HCT116 (cell line): ENCODE results near the gene CTSV. TPM values are rescaled to one million over a fixed set of nuclear protein-coding genes. Genes with fewer than 3 reads are reported as not detected.

ENCODE experiments used
- ATAC-seq: fragments of 200-7000 bp; cut with Tn5 transposase; 2 replicates; pipeline ENCODE4 v1.9.1; 2020; ENCODE audit warnings: mild to moderate bottlenecking, moderate library complexity
- BruUV-seq: library from RNA; stranded (reverse); fragments of 400-500 nt; replicated peaks from 2 replicates; lab custom pipeline; 2021; lab: Mats Ljungman, UMichigan
- CTCF ChIA-PET: fragments of 300-600 bp; sonication (Branson Sonifier 250); formaldehyde crosslinking; loops from one replicate; lab custom pipeline; 2021; ENCODE audit warnings: antibody characterized with exemption; lab: Charles Lee
- POLR2A ChIA-PET: fragments of 300-600, 350-600 bp; sonication (Branson Sonifier 250); formaldehyde crosslinking; loops from one replicate; lab custom pipeline; 2021; ENCODE audit warnings: antibody characterized with exemption; lab: Charles Lee
- RAD21 ChIA-PET, 2 experiments: fragments of 300-600 bp; sonication (Branson Sonifier 250); formaldehyde crosslinking; loops; one replicate each; lab custom pipeline; 2023; ENCODE audit warnings: low total read pairs in 2 of 2; ENCODE audit not compliant: uncharacterized antibody in 2 of 2, unreplicated experiment in 2 of 2, low non-redundant PET in 1 of 2; lab: Charles Lee
- DNase-seq: peaks from one replicate; pipeline ENCODE4 v3.0.0-alpha.2; 2010; ENCODE audit warnings: low read depth, low spot score
- H2AFZ ChIP-seq: fragments of 200-600 bp; shearing (Covaris generic), sonication (generic); 2 replicates; pipeline ENCODE4 v1.6.1; 2017; ENCODE audit warnings: low read depth, mixed run types, mixed read lengths, antibody characterized with exemption, low read length; ENCODE audit not compliant: poor library complexity, severe bottlenecking
- H3K27ac ChIP-seq: 2 replicates; pipeline ENCODE4 v1.5.1; 2012; ENCODE audit warnings: low read depth, low read length
- H3K27me3 ChIP-seq: fragments of 200-600 bp; sonication (generic); 2 replicates; pipeline ENCODE4 v1.6.1; 2016; ENCODE audit warnings: mixed run types, low read length, mixed read lengths; ENCODE audit not compliant: insufficient read depth
- H3K36me3 ChIP-seq, 2 experiments: fragments of 200-500 bp in 1 of 2; fragments of 200-600 bp in 1 of 2; sonication (Bioruptor generic) in 1 of 2; sonication (generic) in 1 of 2; 2 replicates each; pipeline versions ENCODE4 v1.5.1 to v1.6.1; 2014 to 2016; ENCODE audit warnings: low read length in 2 of 2, inconsistent platforms in 1 of 2, mixed read lengths in 1 of 2, mixed run types in 1 of 2; ENCODE audit not compliant: insufficient read depth in 2 of 2, control insufficient read depth in 1 of 2
- H3K4me1 ChIP-seq, 2 experiments: fragments of 200-600 bp in 1 of 2; sonication (generic) in 1 of 2; 2 replicates each; pipeline versions ENCODE4 v1.5.1 to v1.6.1; 2012 to 2017; ENCODE audit warnings: low read length in 2 of 2, inconsistent platforms in 1 of 2, mild to moderate bottlenecking in 1 of 2, mixed read lengths in 1 of 2, mixed run types in 1 of 2, moderate library complexity in 1 of 2; ENCODE audit not compliant: insufficient read depth in 2 of 2, control insufficient read depth in 1 of 2
- H3K4me2 ChIP-seq: fragments of 200-600 bp; sonication (generic); 2 replicates; pipeline ENCODE4 v1.6.1; 2017; ENCODE audit warnings: mixed run types, low read length, mixed read lengths
- H3K4me3 ChIP-seq, 2 experiments: fragments of 200-600 bp in 1 of 2; sonication (generic) in 1 of 2; replicated peaks in 1 of 2; 2 replicates each; pipeline ENCODE4 v1.5.1; 2011 to 2016; ENCODE audit warnings: low read length in 2 of 2, control low read depth in 1 of 2, low read depth in 1 of 2, mild to moderate bottlenecking in 1 of 2, mixed read lengths in 1 of 2, mixed run types in 1 of 2
- H3K79me2 ChIP-seq: fragments of 200-600 bp; sonication (generic); 2 replicates; pipeline ENCODE4 v1.6.1; 2017; ENCODE audit warnings: mild to moderate bottlenecking, mixed run types, low read length, moderate library complexity, mixed read lengths; ENCODE audit not compliant: insufficient read depth
- H3K9ac ChIP-seq: fragments of 200-600 bp; sonication (generic); 2 replicates; pipeline ENCODE4 v1.6.1; 2016; ENCODE audit warnings: low read length, mixed read lengths
- H3K9me2 ChIP-seq: fragments of 200-600 bp; sonication (generic), shearing (Covaris generic); 2 replicates; pipeline ENCODE4 v1.6.1; 2017; ENCODE audit warnings: mixed run types, mild to moderate bottlenecking, moderate library complexity; ENCODE audit not compliant: insufficient read depth
- H3K9me3 ChIP-seq, 2 experiments: fragments of 200-500 bp in 1 of 2; fragments of 200-600 bp in 1 of 2; sonication (Bioruptor generic) in 1 of 2; sonication (generic) in 1 of 2; 2 replicates each; pipeline ENCODE4 v1.6.1; 2014 to 2017; ENCODE audit warnings: low read length in 2 of 2, mixed read lengths in 2 of 2, inconsistent platforms in 1 of 2, low read depth in 1 of 2, mild to moderate bottlenecking in 1 of 2, mixed run types in 1 of 2, moderate library complexity in 1 of 2; ENCODE audit not compliant: control insufficient read depth in 1 of 2, insufficient read depth in 1 of 2
- H4K20me1 ChIP-seq: fragments of 200-600 bp; sonication (generic), shearing (Covaris generic); 2 replicates; pipeline ENCODE4 v1.6.1; 2017; ENCODE audit warnings: mixed run types, mild to moderate bottlenecking, moderate library complexity; ENCODE audit not compliant: insufficient read depth
- EGR1 ChIP-seq: IDR thresholded peaks from 2 replicates; pipeline ENCODE4 v1.6.1; 2012; ENCODE audit warnings: low read depth
- EZH2phosphoT487 ChIP-seq: fragments of 200-600 bp; IDR thresholded peaks from 2 replicates; pipeline ENCODE4 v1.6.1; 2018; ENCODE audit warnings: antibody characterized with exemption, borderline replicate concordance
- JUND ChIP-seq: IDR thresholded peaks from 2 replicates; pipeline ENCODE4 v1.6.1; 2012
- POLR2A ChIP-seq: IDR thresholded peaks from 2 replicates; pipeline ENCODE4 v1.7.0; 2011; ENCODE audit warnings: borderline replicate concordance; ENCODE audit not compliant: insufficient read depth, insufficient read length; ENCODE audit errors: extremely low read depth
- REST ChIP-seq: IDR thresholded peaks from 2 replicates; pipeline ENCODE4 v1.6.1; 2012; ENCODE audit warnings: low read depth
- SIN3A ChIP-seq: IDR thresholded peaks from 2 replicates; pipeline ENCODE4 v1.6.1; 2012; ENCODE audit warnings: low read depth
- SP1 ChIP-seq: IDR thresholded peaks from 2 replicates; pipeline ENCODE4 v1.6.1; 2012; ENCODE audit warnings: low read depth
- ZNF274 ChIP-seq: fragments of 200-500 bp; sonication (Bioruptor generic); IDR thresholded peaks from 2 replicates; pipeline ENCODE4 v1.6.1; 2014; ENCODE audit warnings: mild to moderate bottlenecking, low read depth, low read length, inconsistent platforms
- intact Hi-C: fragments of 100-400 bp; cut with micrococcal nuclease; formaldehyde crosslinking; loops from 2 replicates; pipeline ENCODE4 v1.10.0; 2022
- total RNA-seq: library from RNA; stranded (reverse); gene quantifications from one replicate; pipeline ENCODE4 v1.2.1, GENCODE V29; 2021; ENCODE audit not compliant: unreplicated experiment

CTSV gene
- total RNA-seq, 1 experiment from 2014 or later, result 15.5 TPM

- Histone ChIP-seq H3K79me2 (no peaks in the 10 kb centered on the region), H3K9me2 (no peaks in the 10 kb centered on the region), H3K27ac (no peak overlapping the region), H3K27me3 (peaks cover 4% of the 10 kb centered on the region; the same call in 1 of the 2 replicates), H3K4me1 (no peaks in the 10 kb centered on the region), H3K36me3 (no peaks in the 10 kb centered on the region), H3K9me3 (no peaks in the 10 kb centered on the region), H4K20me1 (no peaks in the 10 kb centered on the region), H3K9ac (no peak overlapping the region)
- ATAC-seq (peak; percentile 68), DNase-seq (no peak)
- CTCF ChIA-PET, result no interaction called here
- intact Hi-C loops, result no loop called here
- TF ChIP-seq SP1 (no peak), EZH2phosphoT487 (no peak), JUND (no peak), POLR2A (no peak), REST (no peak), EGR1 (no peak), SIN3A (no peak), ZNF274 (no peak)
- TF ChIP-seq, all 23 proteins: peak for 0
- ChIA-PET RAD21 (no interaction called here), POLR2A (no interaction called here)
- no TSS peak for BruUV-seq
- Histone ChIP-seq H2AFZ (no peak overlapping the region), H3K4me3 (no peak overlapping the region), H3K4me2 (no peak overlapping the region)
Measured at GRCh38 chr9:97076238-97076637, 37.3 kb upstream of the CTSV start.
